Activated CD4-positive, alpha-beta T cell treated with anti-CD3 and anti-CD28 coated beads, Interleukin-2, amount 10 ng/mL, durations not matched to agents 24 days and 14 days (primary cell): ENCODE data around the gene SLC66A3. TPM values are rescaled to one million over a fixed set of nuclear protein-coding genes. Genes with fewer than 3 reads are reported as not detected.
"Not testable (repeated sequence)": the region's sequence is repeated elsewhere in the genome, so short reads cannot be mapped to it uniquely, and the experiment has no call there.

Source experiments
- DNase-seq: peaks from one replicate; pipeline ENCODE4 v3.0.0; 2022
- H3K27ac Mint-ChIP-seq: one replicate; pipeline ENCODE4 v1.8.0; 2022; ENCODE audit warnings: mild to moderate bottlenecking, mixed read lengths
- H3K27me3 Mint-ChIP-seq: one replicate; pipeline ENCODE4 v1.8.0; 2022; ENCODE audit warnings: mixed read lengths
- H3K36me3 Mint-ChIP-seq: one replicate; pipeline ENCODE4 v1.8.0; 2022; ENCODE audit warnings: low read depth, mild to moderate bottlenecking, mixed read lengths
- H3K4me1 Mint-ChIP-seq: one replicate; pipeline ENCODE4 v1.8.0; 2021; ENCODE audit warnings: mixed read lengths
- H3K4me3 Mint-ChIP-seq: one replicate; pipeline ENCODE4 v1.8.0; 2022; ENCODE audit warnings: mild to moderate bottlenecking, moderate library complexity, mixed read lengths
- H3K9me3 Mint-ChIP-seq: one replicate; pipeline ENCODE4 v1.8.0; 2021; ENCODE audit warnings: mixed read lengths
- intact Hi-C: fragments of 100-400 bp; cut with micrococcal nuclease; formaldehyde crosslinking; loops from one replicate; pipeline ENCODE4 v1.15.1; 2023
- total RNA-seq: library from RNA; stranded (reverse); gene quantifications from 2 replicates; pipeline ENCODE4 v1.2.3, GENCODE V29; 2022

Gene SLC66A3
- total RNA-seq, 1 donor from 2014 or later, result 10.4 TPM

GRCh38 chr2:11163439-11164317 is 8.4 kb downstream of the SLC66A3 start:
- intact Hi-C loops, result no loop called here
- Mint-ChIP-seq H3K4me3 (no peak overlapping the region), H3K9me3 (no peaks in the 10 kb centered on the region), H3K4me1 (peaks cover 7% of the 10 kb centered on the region), H3K27me3 (no peaks in the 10 kb centered on the region), H3K27ac (no peak overlapping the region), H3K36me3 (peaks cover 3% of the 10 kb centered on the region)
- no peak for DNase-seq

DNA sequence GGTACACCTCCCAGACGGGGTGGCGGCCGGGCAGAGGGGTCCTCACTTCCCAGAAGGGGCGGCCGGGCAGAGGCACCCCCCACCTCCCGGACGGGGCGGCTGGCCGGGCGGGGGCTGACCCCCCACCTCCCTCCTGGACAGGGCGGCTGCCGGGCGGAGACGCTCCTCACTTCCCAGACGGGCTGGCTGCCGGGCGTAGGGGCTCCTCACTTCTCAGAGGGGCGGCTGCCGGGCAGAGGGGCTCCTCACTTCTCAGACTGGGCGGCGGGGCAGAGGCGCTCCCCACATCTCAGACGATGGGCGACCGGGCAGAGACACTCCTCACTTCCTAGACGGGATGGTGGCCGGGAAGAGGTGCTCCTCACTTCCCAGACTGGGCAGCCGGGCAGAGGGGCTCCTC is 9.8 kb downstream of the SLC66A3 start:
- H3K27me3 Mint-ChIP-seq, H3K27ac Mint-ChIP-seq, H3K4me1 Mint-ChIP-seq, H3K36me3 Mint-ChIP-seq, DNase-seq, H3K4me3 Mint-ChIP-seq, H3K9me3 Mint-ChIP-seq, intact Hi-C loops: not testable (repeated sequence)

GRCh38 chr2:11166476-11166875 is 11.2 kb downstream of the SLC66A3 start:
- Mint-ChIP-seq H3K4me3 (no peak overlapping the region), H3K36me3 (peaks cover 3% of the 10 kb centered on the region), H3K27ac (no peak overlapping the region), H3K27me3 (no peaks in the 10 kb centered on the region), H3K4me1 (peaks cover 1% of the 10 kb centered on the region), H3K9me3 (no peaks in the 10 kb centered on the region)
- intact Hi-C loops, result no loop called here
- DNase-seq, result no peak

DNA sequence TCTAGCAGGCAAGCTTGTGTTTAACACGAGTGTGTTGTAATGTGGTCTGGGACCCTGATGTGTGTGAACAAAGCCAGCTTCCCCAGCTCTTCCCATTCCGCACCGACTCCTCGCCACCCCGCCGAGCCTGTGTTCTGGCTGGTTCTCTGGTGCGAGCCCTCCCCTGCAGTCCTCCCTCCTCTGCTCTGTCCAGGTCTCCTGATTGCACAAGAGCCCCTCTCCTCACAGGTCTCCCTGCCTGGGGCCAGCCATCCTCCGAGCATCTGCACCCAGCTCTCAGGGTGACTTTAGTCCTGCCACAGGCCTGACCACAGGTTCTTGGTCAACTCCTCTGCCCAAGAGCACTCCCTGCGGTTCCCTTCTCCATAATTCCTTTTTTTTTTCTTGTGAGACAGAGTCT is 13.2 kb downstream of the SLC66A3 start:
- H3K4me3 Mint-ChIP-seq, result no peak overlapping the region
- H3K27ac Mint-ChIP-seq, result no peak overlapping the region
- peaks cover 1% of the 10 kb centered on the region for H3K4me1 Mint-ChIP-seq
- H3K9me3 Mint-ChIP-seq, result no peaks in the 10 kb centered on the region
- H3K27me3 Mint-ChIP-seq, result no peaks in the 10 kb centered on the region
- DNase-seq, result no peak
- intact Hi-C loops, result no loop called here
- H3K36me3 Mint-ChIP-seq, result peaks cover 3% of the 10 kb centered on the region

GRCh38 chr2:11169333-11169732 is 14.1 kb downstream of the SLC66A3 start:
- H3K27ac Mint-ChIP-seq, result no peak overlapping the region
- H3K4me3 Mint-ChIP-seq, result no peak overlapping the region
- H3K27me3 Mint-ChIP-seq, result no peaks in the 10 kb centered on the region
- no peaks in the 10 kb centered on the region for H3K36me3 Mint-ChIP-seq
- no peak for DNase-seq
- intact Hi-C loops, result no loop called here
- no peaks in the 10 kb centered on the region for H3K4me1 Mint-ChIP-seq
- no peaks in the 10 kb centered on the region for H3K9me3 Mint-ChIP-seq

DNA sequence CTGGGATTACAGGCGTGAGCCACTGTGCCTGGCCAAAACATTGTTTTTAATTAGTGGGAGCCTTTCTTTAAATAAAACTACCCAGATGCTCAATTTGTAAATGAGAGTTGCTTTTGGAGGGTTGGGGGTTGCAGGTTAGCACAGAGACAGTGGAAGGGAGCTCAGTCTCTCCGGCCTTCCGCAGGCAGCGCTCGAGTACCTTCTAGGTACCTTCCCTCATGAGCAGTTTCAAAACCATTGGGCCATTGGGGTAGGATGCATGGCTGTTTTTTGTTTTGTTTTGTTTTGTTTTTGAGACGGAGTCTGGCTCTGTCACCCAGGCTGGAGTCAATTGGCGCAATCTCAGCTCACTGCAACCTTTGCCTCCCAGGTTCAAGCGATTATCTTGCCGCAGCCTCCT is 19.0 kb downstream of the SLC66A3 start:
- Mint-ChIP-seq H3K4me1 (peaks cover 11% of the 10 kb centered on the region), H3K27me3 (no peaks in the 10 kb centered on the region), H3K27ac (no peak overlapping the region), H3K36me3 (peaks cover 7% of the 10 kb centered on the region), H3K9me3 (no peaks in the 10 kb centered on the region), H3K4me3 (no peak overlapping the region)
- peak; percentile 38 for DNase-seq
- intact Hi-C loops, result no loop called here

DNA sequence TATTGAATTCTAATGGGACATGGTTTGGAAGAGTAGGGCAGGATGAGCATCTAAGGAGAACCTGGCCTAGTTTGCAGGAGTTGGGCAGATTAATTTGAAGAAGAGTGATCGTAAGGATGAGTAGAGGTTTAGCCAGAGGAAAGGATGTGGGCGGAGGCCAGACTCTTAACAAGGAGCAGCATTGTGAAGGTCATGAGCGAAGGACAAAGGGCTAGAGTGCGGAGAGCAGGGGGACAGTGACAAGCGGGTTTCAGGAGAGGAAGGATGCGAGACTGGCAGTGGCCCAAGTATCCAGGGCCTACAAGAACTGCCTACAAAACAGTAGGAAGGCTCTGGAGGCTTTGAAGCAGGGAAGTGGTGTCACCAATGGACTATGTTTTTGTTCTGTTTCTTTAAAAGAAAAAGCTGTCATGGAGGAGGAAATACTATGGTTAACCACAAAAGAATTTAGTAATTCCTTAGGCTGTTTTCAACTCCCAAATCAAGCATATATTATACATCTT is 20.1 kb downstream of the SLC66A3 start:
- peak; percentile 54 for DNase-seq
- Mint-ChIP-seq H3K4me3 (peak overlapping the region; percentile 6), H3K27me3 (no peaks in the 10 kb centered on the region), H3K9me3 (no peaks in the 10 kb centered on the region), H3K4me1 (peaks cover 11% of the 10 kb centered on the region), H3K36me3 (peaks cover 7% of the 10 kb centered on the region), H3K27ac (peak overlapping the region; percentile 1)
- intact Hi-C loops, result no loop called here

- Mint-ChIP-seq H3K4me3 (no peak overlapping the region), H3K9me3 (no peaks in the 10 kb centered on the region), H3K36me3 (peaks cover 10% of the 10 kb centered on the region), H3K4me1 (peaks cover 11% of the 10 kb centered on the region), H3K27me3 (no peaks in the 10 kb centered on the region), H3K27ac (no peak overlapping the region)
- DNase-seq, result peak; percentile 33
- intact Hi-C loops, result no loop called here
Measured at GRCh38 chr2:11177871-11178690, 22.8 kb downstream of the SLC66A3 start.

DNA sequence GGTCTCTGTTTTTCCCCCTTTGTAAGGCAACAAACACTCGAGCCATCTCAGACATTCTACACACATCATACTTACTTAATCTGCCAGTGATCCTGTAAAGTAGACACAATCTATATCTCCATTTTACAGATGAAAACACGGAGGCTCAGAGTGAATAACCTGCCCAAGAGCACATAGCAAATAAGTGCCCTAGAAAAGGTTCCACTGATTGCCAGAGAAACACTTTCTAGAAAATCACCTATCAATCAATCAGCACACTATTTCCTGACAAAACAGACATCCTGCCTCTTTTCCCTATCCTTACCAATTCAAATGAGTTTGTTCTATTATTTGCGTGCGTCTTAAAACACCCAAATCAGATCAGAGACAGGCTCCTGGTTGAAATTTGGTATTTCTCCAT is 23.9 kb downstream of the SLC66A3 start:
- peak; percentile 39 for DNase-seq
- Mint-ChIP-seq H3K36me3 (peaks cover 10% of the 10 kb centered on the region), H3K9me3 (no peaks in the 10 kb centered on the region), H3K4me1 (peaks cover 11% of the 10 kb centered on the region), H3K27me3 (no peaks in the 10 kb centered on the region), H3K4me3 (no peak overlapping the region), H3K27ac (no peak overlapping the region)
- intact Hi-C loops, result no loop called here

- Mint-ChIP-seq H3K9me3 (no peaks in the 10 kb centered on the region), H3K36me3 (peaks cover 13% of the 10 kb centered on the region), H3K27me3 (no peaks in the 10 kb centered on the region), H3K27ac (no peak overlapping the region), H3K4me3 (no peak overlapping the region), H3K4me1 (peaks cover 10% of the 10 kb centered on the region)
- intact Hi-C loops, result no loop called here
- DNase-seq, result peak; percentile 44
Measured at GRCh38 chr2:11179899-11180298, 24.6 kb downstream of the SLC66A3 start.

GRCh38 chr2:11180653-11181052 is 25.4 kb downstream of the SLC66A3 start:
- no peak overlapping the region for H3K4me3 Mint-ChIP-seq
- intact Hi-C loops, result no loop called here
- DNase-seq, result no peak
- no peaks in the 10 kb centered on the region for H3K27me3 Mint-ChIP-seq
- H3K27ac Mint-ChIP-seq, result no peak overlapping the region
- peaks cover 9% of the 10 kb centered on the region for H3K36me3 Mint-ChIP-seq
- H3K4me1 Mint-ChIP-seq, result peaks cover 3% of the 10 kb centered on the region
- no peaks in the 10 kb centered on the region for H3K9me3 Mint-ChIP-seq

DNA sequence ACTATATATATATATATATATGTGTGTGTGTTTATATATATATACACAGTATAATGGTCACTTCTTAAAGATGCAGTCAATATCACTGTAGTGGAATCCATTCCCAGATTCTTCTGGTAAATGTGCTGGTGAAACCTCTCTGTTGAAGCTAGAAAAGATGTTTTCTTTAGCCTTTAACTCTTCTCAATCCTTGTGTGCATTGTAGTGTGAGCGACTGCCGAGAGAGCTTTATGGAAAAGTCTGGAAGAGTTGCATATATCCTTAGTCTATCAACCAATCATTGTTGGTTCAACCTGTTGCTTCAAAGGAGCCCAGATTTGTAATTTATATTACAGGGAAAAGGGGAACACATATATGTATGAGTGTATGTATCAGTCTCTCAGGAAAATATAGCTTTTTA is 27.7 kb downstream of the SLC66A3 start:
- intact Hi-C loops, result no loop called here
- H3K9me3 Mint-ChIP-seq, result no peaks in the 10 kb centered on the region
- H3K4me3 Mint-ChIP-seq, result no peak overlapping the region
- no peak overlapping the region for H3K27ac Mint-ChIP-seq
- H3K27me3 Mint-ChIP-seq, result no peaks in the 10 kb centered on the region
- peaks cover 12% of the 10 kb centered on the region for H3K36me3 Mint-ChIP-seq
- DNase-seq, result no peak
- H3K4me1 Mint-ChIP-seq, result no peaks in the 10 kb centered on the region

DNA sequence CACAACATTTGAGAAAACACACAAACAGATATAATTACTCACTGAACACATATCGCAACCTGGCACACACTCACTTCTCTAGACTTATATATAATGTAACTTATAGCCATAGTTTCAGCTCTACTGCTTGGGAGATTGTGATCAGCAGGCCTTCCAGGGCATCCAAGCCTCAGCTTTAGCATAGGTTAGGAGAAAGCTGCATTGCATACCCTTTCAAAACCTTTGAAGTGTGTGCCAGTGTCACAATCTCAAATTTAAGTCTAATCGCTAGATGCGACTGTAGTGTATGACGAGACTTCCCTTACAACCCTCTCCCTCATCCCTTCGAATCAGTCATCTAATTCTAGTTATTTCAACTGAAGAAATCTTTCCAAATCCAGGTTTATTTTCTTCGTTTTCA is 30.9 kb downstream of the SLC66A3 start:
- intact Hi-C loops, result no loop called here
- no peak for DNase-seq
- Mint-ChIP-seq H3K36me3 (peaks cover 15% of the 10 kb centered on the region), H3K9me3 (no peaks in the 10 kb centered on the region), H3K4me3 (no peak overlapping the region), H3K27me3 (no peaks in the 10 kb centered on the region), H3K4me1 (no peaks in the 10 kb centered on the region), H3K27ac (no peak overlapping the region)

DNA sequence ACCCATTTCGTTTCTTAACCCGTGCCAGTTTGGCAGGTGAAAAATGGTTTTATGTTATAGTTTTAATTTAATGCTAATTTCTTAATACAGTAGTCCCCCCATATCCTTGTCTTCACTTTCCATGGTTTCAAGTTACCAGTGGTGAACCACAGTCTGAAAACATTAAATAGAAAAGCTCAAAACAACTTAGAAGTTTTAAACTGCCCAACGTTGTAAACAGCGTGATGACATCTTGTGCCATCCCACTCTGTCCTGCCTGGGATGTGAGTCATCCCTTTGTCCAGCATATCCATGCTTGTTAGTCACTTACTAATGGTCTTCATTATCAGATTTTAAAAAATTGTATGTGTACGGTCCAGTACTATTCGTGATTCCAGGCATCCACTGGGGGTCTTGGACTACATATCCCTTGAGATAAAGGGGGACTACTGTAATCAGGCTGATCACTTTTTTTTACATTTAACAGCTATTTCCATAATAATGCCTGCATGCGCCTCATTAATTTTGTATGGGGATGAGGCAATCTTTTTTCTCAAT is 31.9 kb downstream of the SLC66A3 start:
- no peaks in the 10 kb centered on the region for H3K9me3 Mint-ChIP-seq
- intact Hi-C loops, result no loop called here
- H3K27ac Mint-ChIP-seq, result no peak overlapping the region
- DNase-seq, result no peak
- H3K27me3 Mint-ChIP-seq, result no peaks in the 10 kb centered on the region
- H3K4me3 Mint-ChIP-seq, result no peak overlapping the region
- peaks cover 15% of the 10 kb centered on the region for H3K36me3 Mint-ChIP-seq
- no peaks in the 10 kb centered on the region for H3K4me1 Mint-ChIP-seq
